Stimulated activated memory B cell treated with anti-CD40 and anti-IgM and Interleukin-4, amounts not matched to agents 10 μg/mL and 1 μg/mL and 100 μg/mL, for 72 hours (primary cell): Measurements from ENCODE around the gene ASB2.

ENCODE experiments used
- ATAC-seq: fragments of 150-1000 bp; cut with Tn5 transposase; 2 replicates; pipeline ENCODE4 v1.10.0; 2021
- H3K27ac Mint-ChIP-seq: one replicate; pipeline ENCODE4 v1.8.0; 2022; ENCODE audit warnings: mild to moderate bottlenecking, mixed read lengths
- H3K27me3 Mint-ChIP-seq: one replicate; pipeline ENCODE4 v1.8.0; 2022; ENCODE audit warnings: mixed read lengths
- H3K36me3 Mint-ChIP-seq: one replicate; pipeline ENCODE4 v1.8.0; 2022; ENCODE audit warnings: mixed read lengths
- H3K4me1 Mint-ChIP-seq: one replicate; pipeline ENCODE4 v1.8.0; 2022; ENCODE audit warnings: mixed read lengths
- H3K4me3 Mint-ChIP-seq: one replicate; pipeline ENCODE4 v1.8.0; 2022; ENCODE audit warnings: mild to moderate bottlenecking, moderate library complexity, mixed read lengths
- H3K9me3 Mint-ChIP-seq: one replicate; pipeline ENCODE4 v1.8.0; 2022; ENCODE audit warnings: mixed read lengths

Gene ASB2

GRCh38 chr14:93954900-93955849, 21.2 kb downstream of the ASB2 start:
- peak; percentile 63 for ATAC-seq
- Mint-ChIP-seq H3K36me3 (peaks cover 6% of the 10 kb centered on the region), H3K27ac (peak overlapping the region; percentile 92), H3K4me3 (peak overlapping the region; percentile 82), H3K4me1 (peaks cover 68% of the 10 kb centered on the region), H3K9me3 (no peaks in the 10 kb centered on the region), H3K27me3 (no peaks in the 10 kb centered on the region)

- peaks cover 61% of the 10 kb centered on the region for H3K4me1 Mint-ChIP-seq
- no peak for ATAC-seq
- peak overlapping the region; percentile 82 for H3K4me3 Mint-ChIP-seq
- peak overlapping the region; percentile 92 for H3K27ac Mint-ChIP-seq
- no peaks in the 10 kb centered on the region for H3K27me3 Mint-ChIP-seq
- H3K36me3 Mint-ChIP-seq = peaks cover 6% of the 10 kb centered on the region
- no peaks in the 10 kb centered on the region for H3K9me3 Mint-ChIP-seq
Observed at GRCh38 chr14:93954516-93954830, 21.9 kb downstream of the ASB2 start.

DNA sequence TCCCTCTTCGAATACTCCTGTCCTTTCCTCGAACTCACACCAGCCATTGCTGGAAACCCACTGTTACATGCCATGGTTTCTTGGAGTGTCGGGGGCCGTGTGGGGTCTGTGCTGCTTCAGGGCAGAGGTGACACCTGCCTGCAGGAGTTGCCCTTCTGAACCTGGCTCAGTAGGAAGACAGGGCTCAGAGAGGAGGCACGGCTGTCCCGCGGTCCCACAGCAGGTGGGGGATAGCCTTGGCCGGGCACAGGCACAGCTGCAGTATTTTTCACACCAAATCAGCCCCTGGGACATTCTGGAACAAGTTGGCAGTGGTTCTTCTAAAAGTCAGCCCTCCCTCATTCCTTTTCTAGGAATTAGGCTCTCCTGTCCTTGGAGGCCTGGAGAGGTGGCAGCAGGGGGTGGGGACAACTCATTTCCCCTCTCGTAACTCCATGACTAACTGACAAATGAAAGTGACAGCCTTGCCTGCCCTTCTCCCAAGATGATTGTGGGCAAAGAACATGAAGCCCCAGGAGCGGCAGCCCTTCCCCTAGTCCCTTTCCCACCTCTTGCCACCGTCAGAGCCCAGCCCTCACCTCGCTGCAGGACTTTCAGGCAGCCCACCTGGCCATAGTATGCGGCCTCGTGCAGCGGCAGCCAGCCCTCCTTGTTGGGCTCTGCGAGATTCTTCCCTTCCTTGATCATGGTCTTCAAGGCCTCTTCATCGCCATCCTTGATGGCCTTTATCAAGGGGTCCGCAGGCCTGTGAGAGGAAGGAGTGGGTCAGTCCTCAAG, 22.4 kb downstream of the ASB2 start:
- Mint-ChIP-seq H3K36me3 (peaks cover 6% of the 10 kb centered on the region), H3K4me3 (peak overlapping the region; percentile 82)

GRCh38 chr14:93953263-93953662, 23.1 kb downstream of the ASB2 start:
- H3K4me1 Mint-ChIP-seq = peaks cover 49% of the 10 kb centered on the region
- no peak for ATAC-seq
- H3K4me3 Mint-ChIP-seq = peak overlapping the region; percentile 53
- H3K27me3 Mint-ChIP-seq = no peaks in the 10 kb centered on the region
- H3K27ac Mint-ChIP-seq = peak overlapping the region; percentile 92
- peaks cover 6% of the 10 kb centered on the region for H3K36me3 Mint-ChIP-seq
- H3K9me3 Mint-ChIP-seq = no peaks in the 10 kb centered on the region

More for the DNA sequence above, 22.4 kb downstream of the ASB2 start:
- no peaks in the 10 kb centered on the region for H3K9me3 Mint-ChIP-seq
- ATAC-seq = no peak
- H3K27ac Mint-ChIP-seq = peak overlapping the region; percentile 92
- peaks cover 56% of the 10 kb centered on the region for H3K4me1 Mint-ChIP-seq
- no peaks in the 10 kb centered on the region for H3K27me3 Mint-ChIP-seq

DNA sequence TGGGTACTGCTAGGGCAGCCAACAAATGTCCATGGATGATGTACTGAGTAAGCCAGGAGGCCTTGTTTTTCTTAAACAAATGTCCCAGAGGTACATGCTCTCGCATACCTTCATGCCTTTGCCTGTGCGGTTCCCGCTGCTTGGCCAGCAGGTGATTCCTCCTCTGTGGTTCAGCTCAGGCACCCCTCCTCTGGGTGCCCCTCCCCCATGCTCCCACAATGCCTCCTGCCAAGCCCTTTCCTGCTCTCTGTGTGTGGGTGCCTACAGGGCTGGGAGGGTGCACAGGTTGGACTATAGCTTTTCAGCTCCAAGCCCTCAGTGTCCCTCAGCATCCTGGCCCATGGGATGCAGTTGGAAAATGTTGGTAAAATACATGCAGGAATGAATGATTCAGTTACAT, 23.5 kb downstream of the ASB2 start:
- ATAC-seq = no peak
- no peaks in the 10 kb centered on the region for H3K27me3 Mint-ChIP-seq
- no peak overlapping the region for H3K4me3 Mint-ChIP-seq
- no peaks in the 10 kb centered on the region for H3K9me3 Mint-ChIP-seq
- H3K4me1 Mint-ChIP-seq = peaks cover 45% of the 10 kb centered on the region
- H3K36me3 Mint-ChIP-seq = peaks cover 6% of the 10 kb centered on the region
- H3K27ac Mint-ChIP-seq = no peak overlapping the region

- H3K27ac Mint-ChIP-seq = no peak overlapping the region
- H3K4me1 Mint-ChIP-seq = peaks cover 35% of the 10 kb centered on the region
- ATAC-seq = no peak
- H3K9me3 Mint-ChIP-seq = no peaks in the 10 kb centered on the region
- H3K4me3 Mint-ChIP-seq = no peak overlapping the region
- no peaks in the 10 kb centered on the region for H3K27me3 Mint-ChIP-seq
- H3K36me3 Mint-ChIP-seq = peaks cover 7% of the 10 kb centered on the region
Observed at GRCh38 chr14:93951635-93952540, 24.5 kb downstream of the ASB2 start.

DNA sequence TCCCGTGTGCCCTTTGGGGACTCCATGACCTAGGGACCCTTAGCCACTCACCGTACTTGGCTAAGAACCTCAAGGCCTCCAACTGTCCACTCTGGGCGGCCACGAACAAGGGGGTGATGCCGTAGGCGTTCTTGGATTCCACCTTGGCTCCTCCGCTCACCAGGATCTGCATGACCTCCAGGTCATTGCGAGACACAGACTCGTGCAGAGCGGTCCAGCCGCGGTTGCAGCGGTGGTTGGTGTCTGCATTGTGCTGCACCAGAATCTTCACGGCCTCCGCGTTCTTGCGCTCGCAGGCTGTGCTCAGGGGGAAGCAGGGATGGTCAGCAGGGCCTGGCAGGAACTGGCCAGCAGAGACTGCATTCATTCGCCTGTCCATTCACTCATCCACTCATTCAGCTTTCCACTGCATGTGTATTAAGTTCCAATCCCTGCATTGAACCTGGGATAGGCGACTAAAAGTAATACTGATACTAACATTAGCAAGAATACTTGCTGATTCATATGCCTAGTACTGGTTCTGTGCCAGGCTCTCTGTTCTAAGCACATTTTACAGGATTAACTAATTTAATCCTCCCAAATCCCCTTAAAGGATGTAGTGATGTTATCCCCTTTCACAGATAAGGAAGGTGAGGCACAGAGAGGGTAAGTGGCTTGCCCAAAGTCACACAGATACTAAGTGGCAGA, 25.3 kb downstream of the ASB2 start:
- ATAC-seq = no peak
- no peaks in the 10 kb centered on the region for H3K27me3 Mint-ChIP-seq
- peaks cover 11% of the 10 kb centered on the region for H3K36me3 Mint-ChIP-seq
- no peaks in the 10 kb centered on the region for H3K9me3 Mint-ChIP-seq
- H3K27ac Mint-ChIP-seq = no peak overlapping the region
- peaks cover 34% of the 10 kb centered on the region for H3K4me1 Mint-ChIP-seq
- H3K4me3 Mint-ChIP-seq = no peak overlapping the region

DNA sequence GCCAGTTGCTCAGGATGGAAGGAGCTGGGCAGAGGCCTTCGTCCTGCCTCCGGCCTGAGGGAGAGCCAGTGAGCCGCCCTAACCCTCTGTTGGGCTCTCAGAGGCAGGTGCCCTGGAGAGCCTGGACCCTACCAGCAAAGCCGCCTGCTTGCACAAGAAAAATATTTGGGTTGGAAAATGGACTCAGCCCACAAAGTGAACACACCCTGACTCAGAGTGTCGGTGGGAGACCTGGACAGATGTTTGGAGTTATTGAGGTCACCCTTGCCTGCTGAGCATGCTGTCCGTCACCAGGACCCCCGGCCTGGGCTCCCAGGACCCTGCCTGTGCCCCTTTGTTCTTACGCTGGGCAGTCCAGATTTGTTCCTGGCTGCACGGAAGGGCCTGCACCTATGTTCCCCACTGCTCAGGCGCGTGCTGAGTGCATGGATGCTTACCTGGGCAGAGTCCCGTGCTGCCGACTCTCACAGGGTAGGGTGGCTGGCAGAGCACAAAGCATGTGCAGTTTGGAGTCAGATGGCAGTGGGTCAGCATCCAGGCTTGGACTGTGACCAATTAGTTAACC, 26.8 kb downstream of the ASB2 start:
- H3K36me3 Mint-ChIP-seq = peaks cover 11% of the 10 kb centered on the region
- H3K9me3 Mint-ChIP-seq = no peaks in the 10 kb centered on the region
- H3K27me3 Mint-ChIP-seq = no peaks in the 10 kb centered on the region
- H3K4me3 Mint-ChIP-seq = no peak overlapping the region
- H3K4me1 Mint-ChIP-seq = peaks cover 19% of the 10 kb centered on the region
- no peak for ATAC-seq
- no peak overlapping the region for H3K27ac Mint-ChIP-seq

DNA sequence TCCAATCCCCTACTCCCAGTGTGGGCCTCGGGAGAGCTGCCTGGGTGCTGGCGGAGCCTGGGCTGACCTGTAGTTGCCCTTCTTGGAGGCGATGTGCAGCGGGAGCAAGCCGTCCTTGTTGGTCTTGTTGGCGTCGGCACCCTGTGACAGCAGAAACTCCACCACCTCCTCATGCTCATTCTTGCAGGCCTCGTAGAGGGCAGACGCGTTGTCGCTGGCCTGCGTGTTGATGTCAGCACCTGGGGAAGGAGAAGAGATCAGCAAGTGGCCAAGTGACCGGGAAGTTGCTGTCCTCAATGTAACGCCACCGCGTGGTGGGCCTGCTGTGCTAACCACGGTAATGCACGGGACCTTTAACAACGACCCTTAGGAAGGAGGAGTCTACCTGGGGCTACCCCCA, 29.1 kb downstream of the ASB2 start:
- no peak overlapping the region for H3K27ac Mint-ChIP-seq
- no peak overlapping the region for H3K4me3 Mint-ChIP-seq
- H3K4me1 Mint-ChIP-seq = peaks cover 7% of the 10 kb centered on the region
- H3K9me3 Mint-ChIP-seq = no peaks in the 10 kb centered on the region
- H3K36me3 Mint-ChIP-seq = peaks cover 18% of the 10 kb centered on the region
- ATAC-seq = no peak
- H3K27me3 Mint-ChIP-seq = no peaks in the 10 kb centered on the region

GRCh38 chr14:93946541-93947090, 29.8 kb downstream of the ASB2 start:
- ATAC-seq = no peak
- H3K27me3 Mint-ChIP-seq = no peaks in the 10 kb centered on the region
- H3K27ac Mint-ChIP-seq = no peak overlapping the region
- no peak overlapping the region for H3K4me3 Mint-ChIP-seq
- peaks cover 7% of the 10 kb centered on the region for H3K4me1 Mint-ChIP-seq
- peaks cover 18% of the 10 kb centered on the region for H3K36me3 Mint-ChIP-seq
- no peaks in the 10 kb centered on the region for H3K9me3 Mint-ChIP-seq

- Mint-ChIP-seq H3K4me3 (no peak overlapping the region), H3K9me3 (no peaks in the 10 kb centered on the region), H3K36me3 (peaks cover 18% of the 10 kb centered on the region), H3K27ac (no peak overlapping the region), H3K27me3 (no peaks in the 10 kb centered on the region), H3K4me1 (peaks cover 7% of the 10 kb centered on the region)
- no peak for ATAC-seq
Observed at GRCh38 chr14:93946104-93946503, 30.3 kb downstream of the ASB2 start.

DNA sequence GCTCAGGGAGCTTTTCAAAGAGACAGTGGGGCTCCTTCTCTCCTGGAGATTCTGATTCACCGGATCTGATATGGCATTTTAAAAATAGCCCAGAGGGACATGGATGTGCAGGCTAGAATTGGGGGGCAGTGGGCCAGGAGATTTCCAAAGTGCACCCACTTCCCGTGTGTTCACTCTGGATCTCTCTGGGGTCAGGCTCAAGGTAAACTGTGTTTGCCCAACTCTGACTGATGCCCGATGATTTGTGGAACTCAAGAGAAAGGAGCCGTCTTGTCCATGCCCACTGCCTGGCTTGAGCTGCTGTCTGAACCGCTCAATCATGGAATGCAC, 31.3 kb downstream of the ASB2 start:
- H3K27me3 Mint-ChIP-seq = no peaks in the 10 kb centered on the region
- no peak overlapping the region for H3K4me3 Mint-ChIP-seq
- H3K9me3 Mint-ChIP-seq = no peaks in the 10 kb centered on the region
- H3K36me3 Mint-ChIP-seq = peaks cover 20% of the 10 kb centered on the region
- no peak for ATAC-seq
- H3K27ac Mint-ChIP-seq = no peak overlapping the region
- H3K4me1 Mint-ChIP-seq = peaks cover 16% of the 10 kb centered on the region

- ATAC-seq = no peak
- peaks cover 20% of the 10 kb centered on the region for H3K4me1 Mint-ChIP-seq
- H3K27me3 Mint-ChIP-seq = no peaks in the 10 kb centered on the region
- peaks cover 20% of the 10 kb centered on the region for H3K36me3 Mint-ChIP-seq
- no peaks in the 10 kb centered on the region for H3K9me3 Mint-ChIP-seq
- no peak overlapping the region for H3K27ac Mint-ChIP-seq
- H3K4me3 Mint-ChIP-seq = no peak overlapping the region
Observed at GRCh38 chr14:93944348-93945069, 31.9 kb downstream of the ASB2 start.

DNA sequence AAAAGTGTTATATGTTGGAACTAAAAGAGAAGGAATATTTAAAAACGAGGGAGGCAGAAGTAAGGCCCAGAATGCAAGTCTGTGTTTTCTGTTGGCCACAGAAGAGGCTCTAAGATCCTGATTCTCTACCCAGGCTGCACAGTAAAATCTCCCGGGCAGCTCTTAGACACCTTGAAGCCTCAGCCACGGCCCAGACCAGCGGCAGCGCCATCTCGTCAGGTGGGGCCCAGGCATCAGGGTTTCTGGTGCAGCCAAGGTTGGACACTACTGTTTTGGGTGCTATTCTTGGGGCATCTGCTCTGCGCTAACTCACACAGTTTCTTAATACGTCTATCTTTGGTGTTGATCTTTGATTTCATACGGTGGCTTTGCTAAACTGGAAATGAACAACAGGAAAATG, 32.4 kb downstream of the ASB2 start:
- Mint-ChIP-seq H3K9me3 (no peaks in the 10 kb centered on the region), H3K36me3 (peaks cover 20% of the 10 kb centered on the region), H3K27me3 (no peaks in the 10 kb centered on the region), H3K4me3 (no peak overlapping the region), H3K4me1 (peaks cover 20% of the 10 kb centered on the region), H3K27ac (no peak overlapping the region)
- ATAC-seq = no peak
